CD4-positive, alpha-beta T cell treated with Interleukin-4 for 1 hour (primary cell): Measurements from ENCODE around the gene UGT1A5.

Experiments used
- DNase-seq, 2 donors: peaks; one replicate each; pipeline ENCODE4 v3.0.0-alpha.2; 2020 to 2022

UGT1A5 gene

GRCh38 chr2:233811732-233812131 is 99.0 kb downstream of the UGT1A5 start:
- DNase-seq = peak in 1 of 2 donors; percentile 6

DNA sequence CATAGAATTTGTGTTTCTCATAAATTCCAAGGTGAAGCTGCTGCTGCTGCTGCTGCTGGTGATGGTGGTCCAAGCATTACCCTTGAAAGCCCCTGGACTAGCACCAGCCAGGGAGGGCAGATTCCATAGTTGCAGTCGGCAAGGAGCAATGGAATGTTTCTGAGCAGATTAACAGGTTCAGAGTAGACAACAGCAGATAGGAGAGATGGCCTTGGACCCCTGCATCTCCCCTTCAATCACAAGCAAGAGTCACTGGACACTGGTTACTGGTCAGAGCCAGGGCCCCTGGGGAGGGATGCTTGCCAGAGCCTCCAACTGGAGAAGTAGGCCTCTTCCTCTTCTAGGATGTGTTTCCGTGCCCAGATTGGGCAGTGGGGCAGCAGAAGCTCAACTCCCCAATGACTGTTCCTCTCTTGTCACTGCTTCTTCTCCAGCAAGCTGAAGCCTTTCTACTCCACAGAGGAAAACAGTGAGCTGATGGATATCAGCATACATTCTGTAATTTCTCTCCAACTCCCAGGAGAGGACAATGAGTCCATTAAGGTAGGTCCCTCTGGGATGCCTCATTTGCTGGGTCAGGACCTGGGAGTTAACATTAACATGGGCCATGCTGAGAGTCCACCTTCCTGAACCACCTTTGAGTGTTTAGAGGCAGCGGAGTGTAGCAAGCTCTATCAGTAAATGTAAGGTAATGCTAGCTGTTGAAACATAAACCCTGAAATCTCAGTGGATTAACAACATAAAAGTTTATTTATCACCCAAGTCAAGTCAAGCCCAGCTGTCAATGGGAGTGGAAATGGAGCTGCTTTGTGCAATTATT is 100.7 kb downstream of the UGT1A5 start:
- DNase-seq = peak in 1 of 2 donors; percentile 7

GRCh38 chr2:233814056-233814835 is 101.5 kb downstream of the UGT1A5 start:
- peak; percentile 3 to 5 for DNase-seq

GRCh38 chr2:233815861-233816260 is 103.2 kb downstream of the UGT1A5 start:
- no peak for DNase-seq

DNA sequence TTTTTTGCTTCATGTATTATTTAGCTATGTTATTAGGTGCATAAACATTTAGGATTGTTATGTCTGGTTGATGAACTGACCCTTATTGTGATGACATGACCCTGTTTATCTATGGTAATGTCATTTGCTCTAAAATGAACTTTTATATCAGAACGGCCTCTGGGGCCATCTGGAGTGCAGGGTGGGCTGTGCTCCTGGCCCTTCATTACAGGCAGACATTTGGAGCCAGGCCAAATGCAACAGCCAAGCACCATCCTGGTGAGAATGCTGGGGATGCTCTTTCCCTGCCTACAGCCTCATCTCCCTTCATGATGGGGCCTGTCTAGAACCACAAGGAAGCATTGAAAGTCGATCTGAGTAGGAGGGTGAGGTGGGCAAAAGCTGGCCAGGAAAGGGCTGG is 103.6 kb downstream of the UGT1A5 start:
- DNase-seq = no peak

- no peak for DNase-seq
Observed at GRCh38 chr2:233816771-233817170, 104.1 kb downstream of the UGT1A5 start.

- peak in 1 of 2 donors; percentile 10 for DNase-seq
Observed at GRCh38 chr2:233817361-233817911, 104.7 kb downstream of the UGT1A5 start.

- peak in 1 of 2 donors; percentile 10 for DNase-seq
Observed at GRCh38 chr2:233817995-233818638, 105.4 kb downstream of the UGT1A5 start.

- DNase-seq = peak in 1 of 2 donors; percentile 5
Observed at GRCh38 chr2:233818639-233819621, 106.2 kb downstream of the UGT1A5 start.

GRCh38 chr2:233819884-233820773 is 107.4 kb downstream of the UGT1A5 start:
- DNase-seq = peak in 1 of 2 donors; percentile 5

GRCh38 chr2:233820774-233821105 is 108.0 kb downstream of the UGT1A5 start:
- no peak for DNase-seq

- no peak for DNase-seq
Observed at GRCh38 chr2:233821196-233821595, 108.5 kb downstream of the UGT1A5 start.

GRCh38 chr2:233821709-233822100 is 109.0 kb downstream of the UGT1A5 start:
- no peak for DNase-seq

DNA sequence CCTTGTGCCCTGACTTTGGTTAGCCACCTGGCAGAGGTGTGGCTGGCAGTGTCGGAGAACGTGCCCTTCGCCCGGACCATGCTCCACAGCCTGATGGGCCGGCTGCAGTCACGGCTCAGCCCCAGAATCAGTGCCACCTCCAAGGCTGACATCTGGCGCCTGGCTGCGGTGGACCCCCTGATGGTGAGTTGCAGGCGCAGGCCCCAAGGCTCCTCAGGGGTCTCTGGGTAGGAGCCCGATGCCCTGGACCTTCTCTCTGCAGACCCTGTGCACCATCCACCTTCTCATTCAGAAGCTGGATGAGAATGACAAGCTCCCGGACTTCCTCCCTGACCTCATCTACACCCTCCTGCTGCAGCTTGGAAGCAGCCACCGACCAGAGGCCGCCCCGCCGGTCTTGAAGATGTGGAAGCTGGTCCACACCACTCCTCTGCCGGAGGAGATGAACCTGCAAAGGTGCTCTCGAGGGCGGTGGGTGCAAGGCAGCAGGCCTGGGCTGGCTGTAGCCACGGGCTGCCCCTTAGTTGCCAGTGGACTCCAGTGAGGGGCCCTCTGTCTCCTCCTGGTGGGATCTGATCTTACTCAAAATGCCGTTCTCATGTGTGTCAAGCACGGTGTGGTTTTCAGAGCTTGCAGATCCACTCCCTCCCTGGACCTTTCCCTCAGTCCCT is 109.5 kb downstream of the UGT1A5 start:
- no peak for DNase-seq
